Dermis microvascular lymphatic vessel endothelial cell (primary cell): ENCODE results near the gene SH3BP5L. TPM values are rescaled to one million over a fixed set of nuclear protein-coding genes. Genes with fewer than 3 reads are reported as not detected.

Experiments
- DNase-seq, 2 donors: peaks; one replicate each; pipeline versions ENCODE4 v3.0.0 to v3.0.0-alpha.2; 2010; ENCODE audit warnings: low read depth in 2 of 2
- total RNA-seq: library from RNA; depleted of rRNA; stranded (reverse); fragments of >200 nt; gene quantifications from 2 replicates; pipeline ENCODE4 v1.2.1, GENCODE V29; 2014

The SH3BP5L gene
- total RNA-seq: 17.6 and 24.8 TPM in 2 replicates

- DNase-seq: peak; percentile 95 to 98
Measured at GRCh38 chr1:248825909-248826760, at the start of gene SH3BP5L. SH3BP5L (minus strand) TSS chr1:248825915; CDS start chr1:248824935, 980 bp downstream.

GRCh38 chr1:248873993-248874533, 48.3 kb upstream of the SH3BP5L start:
- peak; percentile 89 to 90 for DNase-seq

- peak; percentile 91 to 96 for DNase-seq
Measured at GRCh38 chr1:248873409-248873992, 47.8 kb upstream of the SH3BP5L start.

- peak; percentile 52 to 76 for DNase-seq
Measured at GRCh38 chr1:248872752-248873408, 47.2 kb upstream of the SH3BP5L start.

GRCh38 chr1:248871837-248872401, 46.2 kb upstream of the SH3BP5L start:
- no peak for DNase-seq

GRCh38 chr1:248862998-248863881, 37.5 kb upstream of the SH3BP5L start:
- peak in 1 of 2 donors; percentile 82 for DNase-seq

GRCh38 chr1:248862695-248862997, 36.9 kb upstream of the SH3BP5L start:
- no peak for DNase-seq

- no peak for DNase-seq
Measured at GRCh38 chr1:248861616-248862015, 35.9 kb upstream of the SH3BP5L start.

GRCh38 chr1:248860007-248860406, 34.3 kb upstream of the SH3BP5L start:
- DNase-seq: no peak

GRCh38 chr1:248858891-248859889, 33.5 kb upstream of the SH3BP5L start, which contains the start of gene ZNF692:
ZNF692 (minus strand) TSS chr1:248859085; CDS start chr1:248858309, 776 bp downstream.
- peak; percentile 93 to 98 for DNase-seq

- peak in 1 of 2 donors; percentile 70 for DNase-seq
Measured at GRCh38 chr1:248858096-248858890, 32.6 kb upstream of the SH3BP5L start.

GRCh38 chr1:248857749-248858095, 32.0 kb upstream of the SH3BP5L start:
- no peak for DNase-seq

GRCh38 chr1:248857201-248857600, 31.5 kb upstream of the SH3BP5L start:
- no peak for DNase-seq

- no peak for DNase-seq
Measured at GRCh38 chr1:248856176-248856575, 30.5 kb upstream of the SH3BP5L start.

- DNase-seq: no peak
Measured at GRCh38 chr1:248855580-248855979, 29.9 kb upstream of the SH3BP5L start.

- DNase-seq: no peak
Measured at GRCh38 chr1:248853663-248854375, 28.1 kb upstream of the SH3BP5L start.

GRCh38 chr1:248852481-248853405, 27.0 kb upstream of the SH3BP5L start:
- no peak for DNase-seq
